ENCODE results near the gene SIPA1L3.
A peak's percentile ranks its signal among the peaks of the same experiment; 100 is the strongest.

Gene SIPA1L3

GRCh38 chr19:38076337-38076736, 169.3 kb downstream of the SIPA1L3 start:
- no peak for DNase-seq

GRCh38 chr19:38078302-38078930, 171.4 kb downstream of the SIPA1L3 start:
- no peak for DNase-seq

GRCh38 chr19:38079926-38080380, 172.9 kb downstream of the SIPA1L3 start:
- DNase-seq, result no peak

GRCh38 chr19:38081547-38082255, 174.7 kb downstream of the SIPA1L3 start:
- no peak for DNase-seq

GRCh38 chr19:38082256-38083118, 175.5 kb downstream of the SIPA1L3 start:
- no peak for DNase-seq

DNA sequence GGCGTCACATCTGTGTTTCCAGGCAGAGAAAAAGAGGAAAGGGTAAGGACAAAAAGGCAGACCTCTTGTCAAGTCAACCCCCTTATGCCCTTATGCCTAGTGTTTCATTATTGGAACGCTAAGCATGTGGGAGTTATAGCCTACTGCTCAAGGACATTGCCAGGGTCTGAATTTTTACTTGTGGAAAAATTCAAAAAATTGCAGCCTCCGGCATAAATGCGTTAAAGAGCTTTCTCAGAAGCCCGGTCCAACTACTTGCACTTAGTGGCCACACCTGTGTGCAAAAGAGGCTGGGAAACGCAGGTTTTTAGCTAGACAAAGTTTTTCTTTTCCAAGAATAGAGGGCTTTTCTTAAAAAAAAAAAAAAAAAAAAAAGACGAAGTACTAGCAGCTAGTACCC, 177.2 kb downstream of the SIPA1L3 start:
- no peak for DNase-seq

GRCh38 chr19:38089440-38089839, 182.4 kb downstream of the SIPA1L3 start:
- no peak for DNase-seq

GRCh38 chr19:38093154-38093553, 186.1 kb downstream of the SIPA1L3 start:
- no peak for DNase-seq

DNA sequence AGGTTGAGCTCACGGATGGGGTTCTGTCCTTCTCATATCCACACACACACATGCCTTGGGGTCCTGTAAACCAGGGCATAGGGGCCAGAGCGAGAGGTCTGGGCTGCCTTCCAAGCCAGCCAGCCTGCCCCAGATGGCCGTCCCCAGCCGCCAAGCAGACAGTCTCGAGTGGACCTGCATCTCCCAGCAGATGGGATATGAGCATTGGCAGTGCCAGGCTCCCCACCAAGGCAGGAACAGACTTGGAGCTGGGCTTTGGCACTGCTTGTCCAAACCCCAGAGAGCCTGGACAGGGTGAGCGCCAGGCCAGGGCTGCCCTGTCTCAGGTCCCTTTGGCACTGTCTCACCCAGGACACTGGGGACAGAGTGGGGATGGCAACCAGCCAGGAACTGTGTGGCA, 186.6 kb downstream of the SIPA1L3 start:
- no peak for DNase-seq

DNA sequence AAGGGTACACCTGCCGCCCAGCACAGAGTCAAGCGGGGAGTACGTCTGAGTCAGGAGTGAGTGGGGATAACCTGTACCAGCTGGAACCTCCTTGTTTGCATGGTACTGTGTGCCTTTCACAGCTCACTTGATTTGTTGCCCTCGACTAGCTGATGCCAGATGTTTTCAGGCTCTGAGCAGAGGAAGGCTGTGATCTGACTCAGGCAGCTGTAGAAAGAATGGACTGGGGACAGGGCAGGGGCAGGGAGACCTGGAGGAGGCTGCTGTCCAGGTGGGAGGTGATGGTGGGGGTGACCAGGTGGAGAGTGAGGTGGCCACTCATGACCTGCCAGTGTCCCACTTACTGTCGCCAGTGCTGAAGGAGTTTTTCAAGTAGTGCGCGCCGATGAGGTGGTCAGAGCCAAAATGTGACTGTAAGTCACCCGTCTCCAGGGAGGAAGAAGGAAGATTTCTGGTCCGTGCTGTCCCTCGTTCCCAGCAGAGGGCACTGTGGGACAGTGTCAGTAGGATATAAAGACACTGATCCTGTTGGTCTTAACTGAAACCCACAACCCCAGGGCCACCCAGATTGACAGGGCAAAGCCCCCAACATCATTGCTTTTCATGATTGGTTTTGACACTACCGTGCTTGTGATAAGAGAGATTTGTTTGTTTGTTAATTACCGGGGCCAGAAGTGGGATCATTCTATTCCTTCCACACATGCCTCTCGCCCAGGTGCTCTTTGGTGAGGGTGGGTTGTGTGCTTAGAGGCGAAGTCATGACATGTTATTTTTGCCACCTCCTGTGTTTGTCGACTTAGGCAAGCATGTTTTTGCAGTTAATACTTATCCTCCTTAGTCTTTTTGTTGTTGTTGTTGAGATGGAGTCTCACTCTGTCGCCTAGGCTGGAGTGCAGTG, 188.7 kb downstream of the SIPA1L3 start:
- DNase-seq, result peak; percentile 87

GRCh38 chr19:38099966-38100365, 193.0 kb downstream of the SIPA1L3 start:
- no peak for DNase-seq

GRCh38 chr19:38100589-38100988, 193.6 kb downstream of the SIPA1L3 start:
- DNase-seq, result no peak

GRCh38 chr19:38101723-38102122, 194.7 kb downstream of the SIPA1L3 start:
- DNase-seq, result no peak

- DNase-seq, result no peak
Observed at GRCh38 chr19:38105574-38105973, 198.6 kb downstream of the SIPA1L3 start.

- DNase-seq, result no peak
Observed at GRCh38 chr19:38107129-38107528, 200.1 kb downstream of the SIPA1L3 start.

DNA sequence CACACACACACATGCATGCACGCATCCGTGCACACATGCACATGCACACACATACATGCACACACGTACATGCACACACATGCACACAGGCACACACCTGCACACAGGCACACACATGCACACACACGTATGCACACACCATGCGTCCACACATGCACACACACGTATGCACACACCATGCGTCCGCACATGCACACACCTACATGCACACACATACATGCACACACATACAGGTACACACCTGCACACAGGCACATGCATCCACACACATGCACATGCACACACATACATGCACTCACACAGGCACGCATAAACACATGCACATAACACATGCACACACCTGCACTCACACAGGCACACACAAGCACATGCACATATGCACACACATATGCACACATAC, 204.9 kb downstream of the SIPA1L3 start:
- DNase-seq, result no peak

DNA sequence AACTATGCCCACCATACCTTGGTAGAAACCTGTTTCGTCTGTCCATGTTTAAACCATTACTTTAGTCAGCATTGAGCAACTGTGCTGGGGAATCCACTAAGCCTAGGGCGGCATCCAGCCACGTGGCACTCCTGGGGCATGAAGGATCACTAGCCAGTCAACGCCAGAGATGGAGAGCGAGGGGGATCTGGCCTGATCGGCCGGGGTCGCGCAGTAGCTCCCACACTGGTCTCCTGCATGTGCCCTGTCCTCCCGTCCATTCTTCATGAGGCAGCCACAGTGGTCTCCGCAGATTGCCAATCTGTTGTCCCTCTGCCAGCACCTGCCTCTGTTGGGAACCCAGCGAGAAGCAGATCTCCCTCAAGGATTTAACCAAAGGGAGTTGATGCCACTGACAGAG, 207.6 kb downstream of the SIPA1L3 start:
- DNase-seq, result no peak

GRCh38 chr19:38115271-38115802, 208.3 kb downstream of the SIPA1L3 start:
- no peak for DNase-seq

DNA sequence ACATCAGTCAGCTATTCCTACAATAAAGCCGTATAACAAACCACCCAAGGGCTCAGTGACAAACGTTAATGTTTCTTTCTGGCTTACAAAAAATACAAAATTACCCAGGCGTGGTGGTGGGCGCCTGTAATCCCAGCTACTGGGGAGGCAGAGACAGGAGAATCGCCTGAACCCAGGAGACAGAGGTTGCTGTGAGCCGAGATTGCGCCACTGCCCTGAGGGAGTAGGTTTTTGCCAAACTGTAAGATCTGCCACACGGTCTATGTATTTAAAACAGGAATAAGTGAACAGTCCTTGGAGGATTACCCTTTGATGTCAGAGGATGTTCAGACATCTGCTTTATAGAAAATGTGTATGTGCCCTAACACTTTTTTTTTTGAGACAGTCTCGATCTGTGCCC, 211.2 kb downstream of the SIPA1L3 start:
- no peak for DNase-seq

- no peak for DNase-seq
Observed at GRCh38 chr19:38120471-38121025, 213.5 kb downstream of the SIPA1L3 start.

- peak; percentile 90 for DNase-seq
Observed at GRCh38 chr19:38122402-38123093, 215.5 kb downstream of the SIPA1L3 start.
